ENCODE measurements around the gene CRB1. TPM values are rescaled to one million over a fixed set of nuclear protein-coding genes. Genes with fewer than 3 reads are reported as not detected.

Gene CRB1
- total and polyA plus RNA-seq, 7 donors: 0.19 to 0.49 (median 0.38) TPM; not detected in 3

DNA sequence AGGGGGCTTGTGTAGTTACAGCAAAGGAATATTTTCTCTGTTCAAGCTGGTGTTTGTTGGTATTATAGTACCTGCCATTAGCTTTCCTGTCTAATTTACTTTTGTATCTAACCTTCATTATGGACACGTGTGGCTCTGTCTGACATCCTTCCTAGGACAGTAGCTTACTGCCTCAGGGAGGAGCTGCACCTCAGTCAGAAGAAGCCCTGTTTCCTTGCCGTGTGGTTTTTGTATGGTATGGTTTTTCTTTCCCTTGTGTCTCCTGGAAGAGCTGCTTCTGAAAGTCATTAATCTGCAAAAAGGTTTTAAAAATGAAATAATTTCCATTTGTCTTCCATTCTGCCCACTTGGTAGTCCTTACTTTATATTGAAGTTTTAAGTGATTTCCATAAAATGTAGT is 17.4 kb upstream of the CRB1 start:
- no peak overlapping the region for H3K27ac ChIP-seq
- intact Hi-C loops (cut with DNase I): no loop called here
- no peak for TF ChIP-seq POLR2AphosphoS5 (IDR thresholded peaks at IDR 0.05)
- TF ChIP-seq EP300 (IDR thresholded peaks at IDR 0.05): no peak
- TF ChIP-seq, protein P1, sequence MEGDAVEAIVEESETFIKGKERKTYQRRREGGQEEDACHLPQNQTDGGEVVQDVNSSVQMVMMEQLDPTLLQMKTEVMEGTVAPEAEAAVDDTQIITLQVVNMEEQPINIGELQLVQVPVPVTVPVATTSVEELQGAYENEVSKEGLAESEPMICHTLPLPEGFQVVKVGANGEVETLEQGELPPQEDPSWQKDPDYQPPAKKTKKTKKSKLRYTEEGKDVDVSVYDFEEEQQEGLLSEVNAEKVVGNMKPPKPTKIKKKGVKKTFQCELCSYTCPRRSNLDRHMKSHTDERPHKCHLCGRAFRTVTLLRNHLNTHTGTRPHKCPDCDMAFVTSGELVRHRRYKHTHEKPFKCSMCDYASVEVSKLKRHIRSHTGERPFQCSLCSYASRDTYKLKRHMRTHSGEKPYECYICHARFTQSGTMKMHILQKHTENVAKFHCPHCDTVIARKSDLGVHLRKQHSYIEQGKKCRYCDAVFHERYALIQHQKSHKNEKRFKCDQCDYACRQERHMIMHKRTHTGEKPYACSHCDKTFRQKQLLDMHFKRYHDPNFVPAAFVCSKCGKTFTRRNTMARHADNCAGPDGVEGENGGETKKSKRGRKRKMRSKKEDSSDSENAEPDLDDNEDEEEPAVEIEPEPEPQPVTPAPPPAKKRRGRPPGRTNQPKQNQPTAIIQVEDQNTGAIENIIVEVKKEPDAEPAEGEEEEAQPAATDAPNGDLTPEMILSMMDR (IDR thresholded peaks at IDR 0.05): no peak
- TF ChIP-seq POLR2A (IDR thresholded peaks at IDR 0.05): no peak

DNA sequence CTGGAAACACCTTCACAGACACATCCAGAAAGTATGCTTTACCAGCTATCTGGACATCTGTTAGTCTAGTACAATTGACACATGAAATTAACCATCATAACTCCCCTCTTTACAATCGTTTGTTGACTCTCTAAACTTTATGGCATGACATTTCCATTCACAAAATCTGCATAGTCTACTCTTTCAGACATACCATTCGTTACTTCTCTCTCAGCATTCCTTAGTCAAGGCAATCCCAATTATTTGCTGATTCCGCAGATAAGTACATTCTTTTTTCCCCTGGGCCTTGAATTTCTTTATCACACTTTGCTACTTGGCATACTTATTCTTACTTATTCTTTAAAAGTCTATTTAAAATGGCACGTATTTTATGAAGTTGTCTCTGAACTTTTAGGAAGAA is 15.1 kb upstream of the CRB1 start:
- no peaks in the 10 kb centered on the region for H3K9me3 ChIP-seq
- TF ChIP-seq, protein P1 (IDR thresholded peaks at IDR 0.05): no peak
- TF ChIP-seq EP300 (IDR thresholded peaks at IDR 0.05) (no peak), POLR2AphosphoS5 (IDR thresholded peaks at IDR 0.05) (no peak), POLR2A (IDR thresholded peaks at IDR 0.05) (no peak)
- no peak for DNase-seq
- H3K4me3 ChIP-seq: no peak overlapping the region
- no peaks in the 10 kb centered on the region for H3K4me1 ChIP-seq
- H3K27me3 ChIP-seq: no peaks in the 10 kb centered on the region
- no peaks in the 10 kb centered on the region for H3K36me3 ChIP-seq
- intact Hi-C loops (cut with DNase I): no loop called here
- 44 to 71% methylated on average over 4 of the region's 4 CpGs for WGBS, 2 donors
- H3K27ac ChIP-seq: no peak overlapping the region

More for the DNA sequence above, 17.4 kb upstream of the CRB1 start:
- WGBS, 2 donors: 63 to 73% methylated on average over 2 of the region's 2 CpGs
- Histone ChIP-seq H3K36me3 (no peaks in the 10 kb centered on the region), H3K27me3 (no peaks in the 10 kb centered on the region), H3K4me3 (no peak overlapping the region), H3K9me3 (no peaks in the 10 kb centered on the region), H3K4me1 (no peaks in the 10 kb centered on the region)
- DNase-seq: no peak

DNA sequence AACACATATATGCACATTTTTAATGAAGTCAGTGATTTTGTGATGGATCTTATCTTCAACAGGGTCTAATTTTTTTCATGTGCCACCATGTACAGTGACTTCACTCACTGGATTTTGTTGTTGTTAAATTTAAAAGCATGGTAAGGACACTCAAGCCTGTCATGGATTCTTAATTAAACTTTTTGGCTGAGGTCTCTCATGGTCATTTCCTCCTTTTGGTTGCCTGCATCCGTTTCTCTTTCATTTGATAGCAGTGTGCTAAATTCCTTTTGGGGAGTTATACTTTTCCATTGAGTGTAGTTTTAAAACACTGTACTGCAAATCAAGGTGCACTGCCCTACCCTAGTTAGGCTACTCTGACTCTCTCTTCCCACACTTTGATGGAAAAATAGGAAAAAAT is 13.2 kb upstream of the CRB1 start:
- DNase-seq: no peak
- Histone ChIP-seq H3K4me3 (no peak overlapping the region), H3K36me3 (no peaks in the 10 kb centered on the region), H3K27ac (no peak overlapping the region), H3K9me3 (no peaks in the 10 kb centered on the region), H3K4me1 (no peaks in the 10 kb centered on the region), H3K27me3 (no peaks in the 10 kb centered on the region)
- WGBS, 2 donors: 42 to 48% methylated on average over 1 of the region's 1 CpG
- TF ChIP-seq, protein P1 (IDR thresholded peaks at IDR 0.05): no peak
- TF ChIP-seq POLR2AphosphoS5 (IDR thresholded peaks at IDR 0.05) (no peak), EP300 (IDR thresholded peaks at IDR 0.05) (no peak), POLR2A (IDR thresholded peaks at IDR 0.05) (no peak)
- intact Hi-C loops (cut with DNase I): no loop called here

DNA sequence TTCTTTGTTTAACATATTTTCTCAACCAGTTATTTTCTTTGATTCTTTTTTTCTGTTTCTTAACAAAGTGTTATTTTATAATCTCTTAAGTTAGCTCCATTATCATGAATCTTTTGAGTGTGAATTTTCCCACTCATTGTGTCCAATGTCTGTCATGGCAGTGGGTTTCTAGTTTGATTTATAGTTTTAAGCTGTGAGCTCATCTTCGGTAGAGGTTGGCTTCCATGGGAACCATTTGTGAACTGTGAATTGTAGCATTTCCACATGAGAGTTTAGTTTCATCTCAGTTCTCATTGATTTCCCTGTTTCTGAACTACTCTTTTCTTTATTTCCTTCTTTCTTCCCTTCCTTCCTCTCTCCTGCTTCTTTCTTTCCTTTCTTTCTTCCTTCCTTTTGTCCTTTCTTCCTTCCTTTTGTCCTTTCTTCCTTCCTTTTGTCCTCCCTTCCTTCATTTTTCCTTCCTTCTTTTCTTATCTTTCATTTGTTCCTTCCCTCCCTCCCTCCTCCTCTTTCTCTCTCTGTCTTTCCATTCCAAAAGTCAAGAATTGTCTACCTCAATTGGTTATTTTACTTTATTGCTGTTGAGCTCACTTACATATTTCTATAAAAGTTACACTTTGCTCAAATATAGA is 3.0 kb upstream of the CRB1 start:
- DNase-seq: no peak
- Histone ChIP-seq H3K4me1 (no peaks in the 10 kb centered on the region), H3K9me3 (no peaks in the 10 kb centered on the region), H3K27ac (no peak overlapping the region), H3K4me3 (no peak overlapping the region), H3K36me3 (no peaks in the 10 kb centered on the region), H3K27me3 (no peaks in the 10 kb centered on the region)
- TF ChIP-seq EP300 (IDR thresholded peaks at IDR 0.05) (no peak), POLR2A (IDR thresholded peaks at IDR 0.05) (no peak), POLR2AphosphoS5 (IDR thresholded peaks at IDR 0.05) (no peak)
- TF ChIP-seq, protein P1 (IDR thresholded peaks at IDR 0.05): no peak
- intact Hi-C loops (cut with DNase I): no loop called here
- WGBS, 2 donors: 84 to 96% methylated on average over 1 of the region's 1 CpG

DNA sequence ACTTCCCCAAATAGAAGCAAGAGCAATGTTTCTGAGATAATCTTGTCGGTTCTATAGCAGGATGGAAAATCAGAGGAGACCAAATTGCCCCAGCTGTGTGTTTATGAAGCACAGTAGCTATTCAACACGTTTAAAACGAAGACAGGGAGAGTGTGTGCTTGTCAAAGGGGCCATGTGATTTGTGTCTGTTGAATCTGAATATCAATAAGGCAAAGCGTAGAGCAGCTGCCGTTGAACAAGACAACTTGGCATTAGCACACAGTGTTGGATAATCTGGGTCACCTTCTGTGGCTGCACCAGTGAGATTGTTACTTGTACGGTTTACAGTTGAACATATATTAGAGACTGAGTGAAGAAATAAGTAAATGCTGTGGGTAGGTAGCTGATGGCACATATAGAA is 1.0 kb downstream of the CRB1 start:
- TF ChIP-seq POLR2A (IDR thresholded peaks at IDR 0.05): no peak
- TF ChIP-seq, protein P1 (IDR thresholded peaks at IDR 0.05): no peak
- TF ChIP-seq POLR2AphosphoS5 (IDR thresholded peaks at IDR 0.05): no peak
- no peak for TF ChIP-seq EP300 (IDR thresholded peaks at IDR 0.05)
- DNase-seq: no peak
- no peaks in the 10 kb centered on the region for H3K36me3 ChIP-seq
- H3K4me3 ChIP-seq: no peak overlapping the region
- intact Hi-C loops (cut with DNase I): no loop called here
- no peaks in the 10 kb centered on the region for H3K9me3 ChIP-seq
- no peaks in the 10 kb centered on the region for H3K27me3 ChIP-seq
- no peak overlapping the region for H3K27ac ChIP-seq
- no peaks in the 10 kb centered on the region for H3K4me1 ChIP-seq
- 41 to 45% methylated on average over 6 of the region's 6 CpGs for WGBS, 2 donors

Measured in sigmoid colon (tissue), 7 donors.